Measurements from ENCODE around the gene DNAH10.
A peak's percentile ranks its signal among the peaks of the same experiment; 100 is the strongest.

Gene DNAH10

GRCh38 chr12:123897221-123897620, 135.1 kb downstream of the DNAH10 start:
- TF ChIP-seq ZFX (IDR thresholded peaks at IDR 0.05), result no peak
- H3K27ac ChIP-seq, result no peak overlapping the region

GRCh38 chr12:123898673-123899072, 136.6 kb downstream of the DNAH10 start:
- TF ChIP-seq CTCF (conservative IDR thresholded peaks at IDR 0.05) (no peak), ZFX (IDR thresholded peaks at IDR 0.05) (no peak)
- H3K27ac ChIP-seq, result no peak overlapping the region

GRCh38 chr12:123899368-123899767, 137.3 kb downstream of the DNAH10 start:
- no peak overlapping the region for H3K27ac ChIP-seq
- TF ChIP-seq CTCF (conservative IDR thresholded peaks at IDR 0.05), result no peak
- TF ChIP-seq ZFX (IDR thresholded peaks at IDR 0.05), result no peak

- H3K27ac ChIP-seq, result no peak overlapping the region
- TF ChIP-seq CTCF (conservative IDR thresholded peaks at IDR 0.05) (no peak), ZFX (IDR thresholded peaks at IDR 0.05) (no peak)
Measured at GRCh38 chr12:123900871-123901376, 138.8 kb downstream of the DNAH10 start.

- no peak overlapping the region for H3K27ac ChIP-seq
- TF ChIP-seq ZFX (IDR thresholded peaks at IDR 0.05) (no peak), CTCF (conservative IDR thresholded peaks at IDR 0.05) (no peak)
Measured at GRCh38 chr12:123902821-123903220, 140.7 kb downstream of the DNAH10 start.

- no peak for TF ChIP-seq CTCF (conservative IDR thresholded peaks at IDR 0.05)
- no peak for TF ChIP-seq ZFX (IDR thresholded peaks at IDR 0.05)
- H3K27ac ChIP-seq, result no peak overlapping the region
Measured at GRCh38 chr12:123903301-123904065, 141.4 kb downstream of the DNAH10 start.

- no peak overlapping the region for H3K27ac ChIP-seq
- peak; percentile 88 for TF ChIP-seq CTCF (conservative IDR thresholded peaks at IDR 0.05)
- no peak for TF ChIP-seq ZFX (IDR thresholded peaks at IDR 0.05)
Measured at GRCh38 chr12:123905319-123905925, 143.3 kb downstream of the DNAH10 start.

All from C4-2B (cell line).